ENCODE measurements around the gene MAML3.
A peak's percentile ranks its signal among the peaks of the same experiment; 100 is the strongest.

MAML3 gene

DNA sequence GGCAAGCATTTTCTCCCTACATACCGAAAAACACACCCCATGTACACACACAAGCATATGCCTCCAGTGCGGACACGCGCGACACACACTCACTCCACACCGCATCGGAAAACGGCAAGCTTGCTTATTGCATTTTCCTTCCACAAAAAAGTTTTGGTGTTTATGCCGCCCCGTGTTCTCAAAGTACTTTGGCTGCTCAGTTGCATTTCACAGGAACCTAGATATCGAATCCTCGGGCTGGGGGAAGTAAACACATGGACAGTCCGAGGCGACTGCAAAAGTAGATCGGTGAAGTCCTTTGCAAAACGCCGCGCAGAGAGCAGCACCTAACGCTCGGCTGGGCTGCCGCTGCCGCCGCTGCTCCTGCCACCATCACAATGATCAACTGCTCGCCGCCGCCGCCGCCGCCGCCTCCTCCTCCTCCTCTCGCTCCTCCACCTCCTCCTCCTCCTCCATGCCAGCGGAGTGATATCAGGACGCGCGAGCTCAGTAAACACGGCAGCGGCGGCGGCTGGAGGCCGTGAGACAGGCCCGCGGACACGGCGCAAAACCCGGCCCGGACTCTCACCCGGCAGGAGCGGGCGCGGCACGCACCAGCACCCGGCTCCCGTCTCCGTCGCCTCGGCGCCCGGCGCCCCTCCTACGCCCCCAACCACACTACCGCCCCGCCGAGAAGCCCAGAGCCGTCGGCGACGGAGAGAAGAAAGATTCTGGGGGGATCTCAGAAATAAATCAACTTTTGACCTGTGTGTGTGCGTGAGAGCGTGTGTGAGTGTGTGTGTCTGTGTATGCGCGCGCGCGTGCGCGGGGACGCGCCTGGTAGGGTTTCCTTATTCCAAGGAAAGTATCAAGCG lies at the start of gene MAML3:
Gene MAML3 (minus strand): TSS at position 467 of the 854 bp plus-strand sequence. CDS start 857 bp downstream, outside the sequence.
- DNase-seq, result peak; percentile 86

GRCh38 chr4:140198942-140199341 lies 45.0 kb upstream of the MAML3 start:
- no peak for DNase-seq

- DNase-seq, result no peak
These were observed 41.8 kb upstream of the MAML3 start for GRCh38 chr4:140195806-140196205.

GRCh38 chr4:140189805-140190204 lies 35.8 kb upstream of the MAML3 start:
- DNase-seq, result no peak

DNA sequence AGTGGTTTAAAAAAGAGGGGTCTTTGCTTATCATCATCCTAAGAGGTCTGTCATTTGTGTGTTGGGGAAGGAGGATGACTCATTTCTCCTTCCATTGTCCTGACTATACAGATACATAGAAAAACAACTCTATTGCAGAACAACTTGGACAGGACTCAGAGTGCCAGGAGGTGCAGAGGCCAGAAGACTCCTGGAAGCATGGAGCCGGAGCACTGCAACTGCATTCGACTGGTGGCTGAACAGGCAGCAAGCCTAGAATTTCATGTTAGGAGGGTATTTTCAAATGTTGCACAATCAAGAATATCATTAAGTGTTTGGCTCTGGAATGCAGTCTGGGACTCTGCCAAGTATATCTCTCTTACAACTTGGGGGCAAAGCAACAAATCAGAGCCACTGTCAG lies 35.0 kb upstream of the MAML3 start:
- no peak for DNase-seq

- DNase-seq, result no peak
These were observed 33.3 kb upstream of the MAML3 start for GRCh38 chr4:140187316-140187695.

DNA sequence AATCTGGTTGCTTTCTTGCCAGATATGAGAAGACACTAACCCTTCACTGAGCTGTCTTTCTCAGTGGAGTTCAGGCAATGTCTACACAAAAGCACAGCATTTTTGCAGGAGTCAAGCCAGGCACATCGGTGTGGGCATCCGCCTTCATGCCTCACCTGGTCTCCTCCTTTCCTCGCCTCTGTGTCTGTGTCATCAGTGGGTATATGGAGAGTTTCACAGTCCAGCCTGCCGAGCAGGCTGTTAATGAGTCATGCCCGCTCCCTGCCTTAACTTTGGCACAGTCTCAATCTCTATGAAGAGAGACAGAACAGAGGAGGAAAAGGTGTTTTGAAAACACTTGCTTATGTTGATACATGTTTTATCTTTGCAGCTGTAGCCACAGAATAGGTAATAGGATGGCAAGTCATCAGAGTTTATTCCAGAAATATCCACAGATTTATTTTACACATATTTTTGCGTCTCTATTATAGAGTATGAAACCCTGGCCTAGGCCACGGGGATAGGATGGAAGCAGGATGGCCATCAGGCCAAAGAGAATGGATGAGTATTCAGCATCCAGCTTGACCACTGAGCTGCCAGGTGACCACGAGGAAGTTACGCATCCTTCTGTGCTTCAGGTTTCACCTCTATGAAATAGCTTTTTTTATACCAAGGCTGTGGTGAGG lies 32.8 kb upstream of the MAML3 start:
- DNase-seq, result no peak

DNA sequence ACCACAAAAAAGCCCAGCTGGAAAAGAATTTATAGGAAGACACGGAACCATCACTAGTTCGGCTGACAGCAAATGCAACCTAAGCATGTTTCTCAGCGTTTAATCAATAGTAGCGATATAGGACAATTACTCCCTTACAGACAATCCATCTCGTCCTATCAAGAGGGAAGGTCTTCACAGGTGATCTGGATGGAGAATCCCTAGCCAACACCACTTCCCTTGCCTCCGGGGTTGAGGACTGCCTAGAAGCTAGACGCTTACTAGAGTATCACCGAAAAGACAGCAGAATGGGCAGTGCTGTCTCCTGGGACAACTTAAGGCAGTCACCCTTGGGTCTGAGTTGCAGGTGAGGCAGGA lies 32.1 kb upstream of the MAML3 start:
- DNase-seq, result no peak

GRCh38 chr4:140185412-140186081 lies 31.6 kb upstream of the MAML3 start:
- no peak for DNase-seq

GRCh38 chr4:140183270-140183669 lies 29.3 kb upstream of the MAML3 start:
- no peak for DNase-seq

DNA sequence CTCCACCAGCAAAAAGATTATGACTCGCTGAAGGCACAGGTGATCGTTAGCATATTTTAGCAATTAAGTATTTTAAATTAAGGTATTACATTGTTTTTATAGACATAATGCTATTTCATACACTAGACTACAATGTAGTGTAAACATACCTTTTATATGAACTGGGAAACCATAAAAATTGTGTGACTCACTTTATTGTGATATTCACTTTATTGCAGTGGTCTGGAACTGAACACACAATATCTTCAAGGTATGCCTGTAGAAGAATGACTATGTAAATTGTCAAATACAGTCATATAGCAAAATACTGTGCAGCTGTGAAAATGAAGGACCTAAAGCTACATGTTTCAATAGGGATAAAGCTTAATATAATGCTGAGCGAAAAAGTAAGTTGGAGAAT lies 26.6 kb upstream of the MAML3 start:
- DNase-seq, result no peak

- DNase-seq, result no peak
These were observed 22.8 kb upstream of the MAML3 start for GRCh38 chr4:140176735-140177134.

DNA sequence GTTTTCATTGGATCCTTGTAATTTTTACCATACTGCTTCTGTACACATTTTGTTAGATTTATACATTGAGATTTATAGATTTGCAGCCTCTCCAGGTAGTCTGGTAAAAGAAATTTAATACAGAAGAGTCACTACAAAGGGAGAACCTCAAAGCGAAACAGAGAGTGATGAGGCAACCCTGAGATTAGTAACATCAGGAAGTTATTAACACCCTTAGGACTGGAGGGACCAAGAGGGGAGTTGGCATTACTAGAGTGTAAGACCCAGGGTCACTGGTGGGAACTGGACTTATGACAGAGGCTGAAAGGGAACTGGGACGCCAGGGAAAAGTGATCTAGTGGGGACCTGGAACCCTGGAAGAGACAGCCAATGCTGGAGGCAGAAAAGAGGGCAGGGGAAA lies 20.6 kb upstream of the MAML3 start:
- no peak for DNase-seq

DNA sequence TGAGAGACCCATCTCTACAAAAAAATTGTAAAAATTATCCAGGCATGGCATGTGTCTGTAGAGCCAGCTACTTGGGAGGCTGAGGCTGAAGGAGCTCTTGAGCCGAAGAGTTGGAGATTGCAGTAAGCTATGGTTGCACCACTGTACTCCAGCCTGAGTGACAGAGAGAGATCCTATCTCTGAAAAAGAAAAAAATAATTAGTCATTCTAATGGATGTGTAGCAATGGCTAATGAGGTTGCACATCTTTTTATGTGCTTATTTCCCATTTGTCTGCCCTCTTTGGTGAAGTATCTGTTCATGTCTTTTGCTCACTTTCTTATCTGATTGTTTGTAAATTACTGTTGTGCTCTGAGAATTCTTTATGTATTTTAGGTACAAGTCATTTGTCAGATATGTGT lies 19.0 kb upstream of the MAML3 start:
- no peak for DNase-seq

GRCh38 chr4:140170299-140170698 lies 16.3 kb upstream of the MAML3 start:
- no peak for DNase-seq

GRCh38 chr4:140168936-140169335 lies 15.0 kb upstream of the MAML3 start:
- DNase-seq, result no peak

DNA sequence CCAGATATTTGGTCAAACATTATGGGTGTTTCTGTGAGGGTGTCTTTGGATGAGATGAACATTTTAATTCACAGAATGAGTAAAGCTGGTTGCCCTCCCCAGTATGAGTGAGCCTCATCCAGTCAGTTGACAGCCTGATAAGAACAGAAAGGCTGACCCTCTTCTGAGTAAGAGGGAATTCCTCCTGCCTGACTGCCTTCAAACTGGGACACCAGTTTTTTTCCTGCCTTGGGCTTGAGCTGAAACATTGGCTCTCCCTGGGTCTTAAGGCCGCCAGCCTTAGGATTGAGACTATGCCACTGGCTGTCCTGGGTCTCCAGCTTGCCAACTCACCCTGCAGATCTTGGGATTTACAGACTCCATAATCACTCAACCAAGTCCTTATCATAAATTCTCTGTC lies 14.5 kb upstream of the MAML3 start:
- no peak for DNase-seq

GRCh38 chr4:140163029-140163810 lies 9.2 kb upstream of the MAML3 start:
- DNase-seq, result no peak

GRCh38 chr4:140162596-140162995 lies 8.6 kb upstream of the MAML3 start:
- DNase-seq, result no peak

DNA sequence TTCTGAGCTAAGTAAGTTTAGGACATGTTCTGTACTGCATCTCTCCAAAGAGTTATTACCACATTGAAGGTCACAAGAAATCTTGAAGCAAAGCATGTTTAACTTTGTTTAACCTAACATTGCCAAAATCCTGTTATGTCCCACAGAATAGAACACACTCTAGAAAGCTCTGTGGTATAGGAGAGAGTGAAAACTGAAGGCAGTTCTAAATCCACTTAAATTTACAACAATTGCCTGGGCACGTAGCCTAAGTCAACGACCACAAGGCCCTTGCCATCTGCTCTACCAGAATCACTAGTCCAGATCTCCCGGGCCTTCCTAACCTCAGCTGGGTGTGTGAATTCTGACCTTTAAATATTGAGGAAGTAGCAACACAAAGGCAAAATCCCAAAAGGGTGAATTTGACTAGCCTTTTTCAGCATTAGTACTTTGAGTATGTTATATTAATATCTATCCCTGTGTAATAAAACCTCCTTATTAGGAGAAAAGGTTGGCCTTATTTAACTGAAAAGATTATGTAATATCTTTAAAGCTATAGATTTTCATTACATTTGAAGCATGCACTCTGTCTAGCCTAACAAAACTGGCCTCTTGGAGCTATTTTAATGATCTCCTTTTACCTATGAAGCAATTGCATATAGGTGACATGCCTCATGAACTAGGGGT lies 4.5 kb upstream of the MAML3 start:
- DNase-seq, result no peak

DNA sequence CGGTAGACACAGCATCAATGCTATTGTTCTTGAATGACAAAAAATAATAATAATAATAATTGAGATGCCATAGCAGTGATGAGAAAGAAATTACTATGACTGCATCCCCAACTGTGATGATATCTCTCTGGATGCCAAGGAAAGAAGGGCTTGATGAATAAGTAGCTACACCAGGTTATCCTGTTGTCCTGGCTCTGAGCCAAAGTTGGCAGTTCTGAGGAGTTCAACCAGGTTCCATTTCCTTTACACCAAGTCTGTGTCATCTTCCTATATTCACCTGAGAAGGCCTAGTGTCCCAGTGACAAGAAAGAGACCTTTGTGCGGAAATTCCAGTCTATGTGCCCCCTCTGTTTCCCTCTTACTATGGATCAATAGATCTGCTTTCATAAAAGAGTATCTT lies 3.4 kb upstream of the MAML3 start:
- DNase-seq, result no peak

- peak; percentile 4 to 36 for DNase-seq
These were observed 2.7 kb upstream of the MAML3 start for GRCh38 chr4:140156529-140157171.

Data from CD4-positive, alpha-beta T cell treated with Interleukin-1 beta for 1 hour (primary cell).